ENCODE data around the gene GABRP. TPM values are rescaled to one million over a fixed set of nuclear protein-coding genes. Genes with fewer than 3 reads are reported as not detected.

The GABRP gene
- total RNA-seq, result not detected
- polyA plus RNA-seq, result not detected

GRCh38 chr5:170783498-170784247 lies at the start of gene GABRP:
Gene GABRP (plus strand): TSS chr5:170783725. CDS start chr5:170788616, 4,891 bp downstream.
- Histone ChIP-seq H3K27ac (ENCODE audit: low read depth, low read length) (no peak within 1 kb of the TSS), H3K4me3 (ENCODE audit: low read length in 2 of 2) (no peak within 1 kb of the TSS), H3K4me1 (ENCODE audit: insufficient read depth, low read length) (no peaks in the 10 kb centered on the region), H3K27me3 (ENCODE audit: insufficient read depth, low read length) (no peaks in the 10 kb centered on the region), H3K9me3 (ENCODE audit: control insufficient read depth in 1 of 2, low read length in 2 of 2) (no peaks in the 10 kb centered on the region), H3K36me3 (ENCODE audit: insufficient read depth, low read length) (no peaks in the 10 kb centered on the region)
- Mint-ChIP-seq H3K4me3 (no peak within 1 kb of the TSS), H3K27ac (no peak within 1 kb of the TSS), H3K4me1 (no peaks in the 10 kb centered on the region), H3K9me3 (peaks cover 0 to 2% (median 0%) of the 10 kb centered on the region in 8 donors), H3K27me3 (peaks cover 0 to 1% of the 10 kb centered on the region in 2 donors), H3K36me3 (no peaks in the 10 kb centered on the region)
- POLR2A ChIA-PET (ENCODE audit: partially characterized antibody), result no interaction called here
- CTCF ChIA-PET (ENCODE audit: partially characterized antibody), result no interaction called here
- intact Hi-C loops (cut with micrococcal nuclease), result no loop called here
- no peak for DNase-seq

DNA sequence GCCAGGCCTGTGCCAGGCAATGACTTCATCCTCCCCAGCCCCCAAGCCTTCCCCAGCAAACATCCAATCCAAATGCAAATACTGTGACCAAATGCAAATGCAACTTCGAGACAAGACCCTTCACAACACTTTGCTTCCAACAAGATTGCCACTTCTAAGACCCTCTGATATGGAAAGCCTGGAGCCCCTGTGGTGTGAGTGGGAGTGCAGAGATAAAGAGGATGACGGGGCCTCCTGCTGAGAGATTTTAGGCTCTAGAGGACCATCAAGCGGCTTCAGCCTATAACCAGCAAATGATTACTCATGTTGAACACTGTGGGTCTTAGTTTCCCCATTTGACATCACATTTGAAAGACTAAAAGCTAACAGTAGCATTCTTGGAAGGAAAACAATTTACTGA lies 46.6 kb upstream of the GABRP start:
- intact Hi-C loops (cut with micrococcal nuclease), result no loop called here
- Histone ChIP-seq H3K4me1 (ENCODE audit: insufficient read depth, low read length) (no peaks in the 10 kb centered on the region), H3K36me3 (ENCODE audit: insufficient read depth, low read length) (no peaks in the 10 kb centered on the region), H3K27ac (ENCODE audit: low read depth, low read length) (no peak overlapping the region), H3K4me3 (ENCODE audit: low read length in 2 of 2) (no peak overlapping the region), H3K27me3 (ENCODE audit: insufficient read depth, low read length) (no peaks in the 10 kb centered on the region), H3K9me3 (ENCODE audit: control insufficient read depth in 1 of 2, low read length in 2 of 2) (peaks cover 0 to 4% of the 10 kb centered on the region in 2 donors)
- H3K4me3 Mint-ChIP-seq, result no peak overlapping the region
- DNase-seq, result no peak
- peaks cover 0 to 17% (median 5%) of the 10 kb centered on the region in 8 donors for H3K9me3 Mint-ChIP-seq
- no peaks in the 10 kb centered on the region for H3K36me3 Mint-ChIP-seq
- no peak overlapping the region for H3K27ac Mint-ChIP-seq
- POLR2A ChIA-PET (ENCODE audit: partially characterized antibody), result no interaction called here
- peaks cover 4 to 14% of the 10 kb centered on the region in 2 donors for H3K27me3 Mint-ChIP-seq
- CTCF ChIA-PET (ENCODE audit: partially characterized antibody), result no interaction called here
- no peaks in the 10 kb centered on the region for H3K4me1 Mint-ChIP-seq

DNA sequence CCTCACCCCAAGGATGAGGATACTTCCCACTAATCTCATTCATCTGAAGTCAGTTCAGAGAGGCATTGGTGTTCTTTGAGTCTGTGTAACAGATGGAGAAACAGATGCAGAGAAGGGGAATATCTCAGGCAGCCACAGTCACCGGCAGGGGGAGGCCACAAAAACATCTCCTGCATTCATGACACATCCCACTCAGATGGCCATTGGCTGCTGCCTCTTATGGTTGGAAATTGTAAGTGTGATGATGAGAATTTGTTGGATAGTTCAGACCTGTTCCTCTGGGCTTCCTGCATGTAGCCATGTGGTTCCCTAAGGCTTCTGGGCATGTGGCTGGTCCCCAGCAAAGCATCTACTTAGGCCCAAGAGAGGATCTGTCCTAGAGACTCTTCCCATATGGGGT lies 45.9 kb upstream of the GABRP start:
- CTCF ChIA-PET (ENCODE audit: partially characterized antibody), result no interaction called here

GRCh38 chr5:170738840-170739239 lies 44.7 kb upstream of the GABRP start:
- H3K4me3 Mint-ChIP-seq, result no peak overlapping the region
- intact Hi-C loops (cut with micrococcal nuclease), result no loop called here
- H3K9me3 ChIP-seq (ENCODE audit: control insufficient read depth in 1 of 2, low read length in 2 of 2), result peaks cover 0 to 4% of the 10 kb centered on the region in 2 donors
- DNase-seq, result no peak
- H3K4me1 Mint-ChIP-seq, result no peaks in the 10 kb centered on the region
- ChIA-PET POLR2A (ENCODE audit: partially characterized antibody) (no interaction called here), CTCF (ENCODE audit: partially characterized antibody) (no interaction called here)
- no peaks in the 10 kb centered on the region for H3K27me3 ChIP-seq (ENCODE audit: insufficient read depth, low read length)
- H3K27me3 Mint-ChIP-seq, result peaks cover 10 to 14% of the 10 kb centered on the region in 2 donors
- no peak overlapping the region for H3K4me3 ChIP-seq (ENCODE audit: low read length in 2 of 2)
- no peaks in the 10 kb centered on the region for H3K36me3 Mint-ChIP-seq
- H3K27ac Mint-ChIP-seq, result peak overlapping the region in 1 of 7 donors; percentile 37
- no peaks in the 10 kb centered on the region for H3K4me1 ChIP-seq (ENCODE audit: insufficient read depth, low read length)
- H3K36me3 ChIP-seq (ENCODE audit: insufficient read depth, low read length), result no peaks in the 10 kb centered on the region
- H3K9me3 Mint-ChIP-seq, result peaks cover 0 to 17% (median 5%) of the 10 kb centered on the region in 8 donors
- H3K27ac ChIP-seq (ENCODE audit: low read depth, low read length), result no peak overlapping the region

More for the DNA sequence above, 45.9 kb upstream of the GABRP start:
- Histone ChIP-seq H3K36me3 (ENCODE audit: insufficient read depth, low read length) (no peaks in the 10 kb centered on the region), H3K4me3 (ENCODE audit: low read length in 2 of 2) (no peak overlapping the region), H3K27me3 (ENCODE audit: insufficient read depth, low read length) (no peaks in the 10 kb centered on the region), H3K4me1 (ENCODE audit: insufficient read depth, low read length) (no peaks in the 10 kb centered on the region), H3K9me3 (ENCODE audit: control insufficient read depth in 1 of 2, low read length in 2 of 2) (peaks cover 0 to 4% of the 10 kb centered on the region in 2 donors), H3K27ac (ENCODE audit: low read depth, low read length) (no peak overlapping the region)
- intact Hi-C loops (cut with micrococcal nuclease), result no loop called here
- no peak overlapping the region for H3K27ac Mint-ChIP-seq
- DNase-seq, result no peak
- peaks cover 4 to 14% of the 10 kb centered on the region in 2 donors for H3K27me3 Mint-ChIP-seq
- POLR2A ChIA-PET (ENCODE audit: partially characterized antibody), result no interaction called here
- peaks cover 0 to 17% (median 5%) of the 10 kb centered on the region in 8 donors for H3K9me3 Mint-ChIP-seq
- H3K4me3 Mint-ChIP-seq, result no peak overlapping the region
- H3K4me1 Mint-ChIP-seq, result no peaks in the 10 kb centered on the region
- H3K36me3 Mint-ChIP-seq, result no peaks in the 10 kb centered on the region

DNA sequence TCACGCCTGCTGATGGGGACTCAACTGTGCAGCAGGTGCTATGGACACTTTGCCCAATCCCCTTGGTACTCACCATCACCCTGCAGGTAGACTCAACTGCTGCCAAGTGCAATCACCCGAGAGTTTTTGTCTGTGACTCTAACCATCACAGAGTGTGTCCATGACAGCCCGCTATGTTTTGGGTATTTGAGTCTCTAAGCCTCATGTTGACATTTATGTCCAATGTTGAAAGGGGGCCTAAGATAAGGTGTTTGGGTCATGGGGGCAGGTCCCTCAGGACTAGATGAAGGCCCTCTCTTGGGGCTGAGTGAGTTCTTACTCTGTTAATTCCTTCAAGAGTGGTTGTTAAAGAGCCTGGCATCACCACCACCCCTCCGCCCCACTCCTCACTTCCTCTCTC lies 44.1 kb upstream of the GABRP start:
- no peaks in the 10 kb centered on the region for H3K36me3 Mint-ChIP-seq
- no peak for DNase-seq
- Histone ChIP-seq H3K36me3 (ENCODE audit: insufficient read depth, low read length) (no peaks in the 10 kb centered on the region), H3K27me3 (ENCODE audit: insufficient read depth, low read length) (no peaks in the 10 kb centered on the region), H3K4me3 (ENCODE audit: low read length in 2 of 2) (no peak overlapping the region), H3K4me1 (ENCODE audit: insufficient read depth, low read length) (no peaks in the 10 kb centered on the region), H3K27ac (ENCODE audit: low read depth, low read length) (no peak overlapping the region), H3K9me3 (ENCODE audit: control insufficient read depth in 1 of 2, low read length in 2 of 2) (peaks cover 0 to 4% of the 10 kb centered on the region in 2 donors)
- POLR2A ChIA-PET (ENCODE audit: partially characterized antibody), result no interaction called here
- peak overlapping the region in 1 of 7 donors; percentile 37 for H3K27ac Mint-ChIP-seq
- H3K4me3 Mint-ChIP-seq, result no peak overlapping the region
- CTCF ChIA-PET (ENCODE audit: partially characterized antibody), result interaction anchor here (1.8 kb wide), 1 partner anchor 11 kb away, joined by 3 read pairs; no protein-coding TSS in a partner anchor
- peaks cover 0 to 17% (median 5%) of the 10 kb centered on the region in 8 donors for H3K9me3 Mint-ChIP-seq
- H3K27me3 Mint-ChIP-seq, result peaks cover 14 to 19% of the 10 kb centered on the region in 2 donors
- peaks cover 0 to 4% (median under 1%) of the 10 kb centered on the region in 4 donors for H3K4me1 Mint-ChIP-seq
- intact Hi-C loops (cut with micrococcal nuclease), result no loop called here

- H3K4me1 ChIP-seq (ENCODE audit: insufficient read depth, low read length), result no peaks in the 10 kb centered on the region
- H3K36me3 ChIP-seq (ENCODE audit: insufficient read depth, low read length), result no peaks in the 10 kb centered on the region
- no peak for DNase-seq
- H3K9me3 ChIP-seq (ENCODE audit: control insufficient read depth in 1 of 2, low read length in 2 of 2), result peaks cover 0 to 1% of the 10 kb centered on the region in 2 donors
- intact Hi-C loops (cut with micrococcal nuclease), result loop anchor here (5.0 kb wide), 1 partner anchor 1167 kb away; no protein-coding TSS in a partner anchor
- Mint-ChIP-seq H3K27ac (no peak overlapping the region), H3K27me3 (peaks cover 14 to 19% of the 10 kb centered on the region in 2 donors), H3K4me1 (peaks cover 0 to 4% (median under 1%) of the 10 kb centered on the region in 4 donors), H3K36me3 (no peaks in the 10 kb centered on the region), H3K9me3 (peaks cover 0 to 7% (median 4%) of the 10 kb centered on the region in 8 donors), H3K4me3 (no peak overlapping the region)
- H3K4me3 ChIP-seq (ENCODE audit: low read length in 2 of 2), result no peak overlapping the region
- no peak overlapping the region for H3K27ac ChIP-seq (ENCODE audit: low read depth, low read length)
- ChIA-PET CTCF (ENCODE audit: partially characterized antibody) (interaction anchor here (0.7 to 1.8 kb wide), 2 partner anchors 10 to 30 kb away, joined by 3 to 4 read pairs; no protein-coding TSS in a partner anchor), POLR2A (ENCODE audit: partially characterized antibody) (no interaction called here)
- H3K27me3 ChIP-seq (ENCODE audit: insufficient read depth, low read length), result no peaks in the 10 kb centered on the region
These were observed 42.8 kb upstream of the GABRP start for GRCh38 chr5:170740551-170741205.

- no peak overlapping the region for H3K27ac ChIP-seq (ENCODE audit: low read depth, low read length)
- H3K4me1 ChIP-seq (ENCODE audit: insufficient read depth, low read length), result no peaks in the 10 kb centered on the region
- DNase-seq, result no peak
- no peak overlapping the region for H3K4me3 ChIP-seq (ENCODE audit: low read length in 2 of 2)
- Mint-ChIP-seq H3K4me1 (peaks cover 0 to 4% (median under 1%) of the 10 kb centered on the region in 4 donors), H3K27me3 (peaks cover 13 to 18% of the 10 kb centered on the region in 2 donors), H3K4me3 (no peak overlapping the region), H3K27ac (no peak overlapping the region), H3K36me3 (no peaks in the 10 kb centered on the region), H3K9me3 (peaks cover 0 to 2% (median 0%) of the 10 kb centered on the region in 8 donors)
- no peaks in the 10 kb centered on the region for H3K27me3 ChIP-seq (ENCODE audit: insufficient read depth, low read length)
- H3K9me3 ChIP-seq (ENCODE audit: control insufficient read depth in 1 of 2, low read length in 2 of 2), result no peaks in the 10 kb centered on the region
- POLR2A ChIA-PET (ENCODE audit: partially characterized antibody), result no interaction called here
- intact Hi-C loops (cut with micrococcal nuclease), result loop anchor here (5.0 kb wide), 1 partner anchor 1166 kb away; no protein-coding TSS in a partner anchor
- H3K36me3 ChIP-seq (ENCODE audit: insufficient read depth, low read length), result no peaks in the 10 kb centered on the region
- CTCF ChIA-PET (ENCODE audit: partially characterized antibody), result no interaction called here
These were observed 41.7 kb upstream of the GABRP start for GRCh38 chr5:170741801-170742200.

Data from CD4-positive, alpha-beta memory T cell (primary cell).